Measurements from ENCODE around the gene ITGB1BP1.

ITGB1BP1 gene

GRCh38 chr2:9463698-9464034, 40.3 kb upstream of the ITGB1BP1 start:
- Histone ChIP-seq H3K27ac (replicated peaks) (no peak overlapping the region), H3K27me3 (ENCODE audit: insufficient read depth, poor library complexity, severe bottlenecking) (no peaks in the 10 kb centered on the region), H3K4me3 (replicated peaks; ENCODE audit: insufficient read depth, low read length) (no peak overlapping the region)
- TF ChIP-seq POLR2AphosphoS5 (IDR thresholded peaks at IDR 0.05; ENCODE audit: low read depth) (no peak), CTCF (IDR thresholded peaks at IDR 0.05; ENCODE audit: insufficient read depth, low read length) (no peak), REST (IDR thresholded peaks at IDR 0.05; ENCODE audit: insufficient replicate concordance, low read depth) (no peak), GABPA (IDR thresholded peaks at IDR 0.05; ENCODE audit: low read depth) (no peak), SPI1 (IDR thresholded peaks at IDR 0.05; ENCODE audit: borderline replicate concordance, low read depth) (no peak)
- DNase-seq (ENCODE audit: low read depth in 1 of 2, low spot score in 1 of 2): peak; percentile 10 to 84

DNA sequence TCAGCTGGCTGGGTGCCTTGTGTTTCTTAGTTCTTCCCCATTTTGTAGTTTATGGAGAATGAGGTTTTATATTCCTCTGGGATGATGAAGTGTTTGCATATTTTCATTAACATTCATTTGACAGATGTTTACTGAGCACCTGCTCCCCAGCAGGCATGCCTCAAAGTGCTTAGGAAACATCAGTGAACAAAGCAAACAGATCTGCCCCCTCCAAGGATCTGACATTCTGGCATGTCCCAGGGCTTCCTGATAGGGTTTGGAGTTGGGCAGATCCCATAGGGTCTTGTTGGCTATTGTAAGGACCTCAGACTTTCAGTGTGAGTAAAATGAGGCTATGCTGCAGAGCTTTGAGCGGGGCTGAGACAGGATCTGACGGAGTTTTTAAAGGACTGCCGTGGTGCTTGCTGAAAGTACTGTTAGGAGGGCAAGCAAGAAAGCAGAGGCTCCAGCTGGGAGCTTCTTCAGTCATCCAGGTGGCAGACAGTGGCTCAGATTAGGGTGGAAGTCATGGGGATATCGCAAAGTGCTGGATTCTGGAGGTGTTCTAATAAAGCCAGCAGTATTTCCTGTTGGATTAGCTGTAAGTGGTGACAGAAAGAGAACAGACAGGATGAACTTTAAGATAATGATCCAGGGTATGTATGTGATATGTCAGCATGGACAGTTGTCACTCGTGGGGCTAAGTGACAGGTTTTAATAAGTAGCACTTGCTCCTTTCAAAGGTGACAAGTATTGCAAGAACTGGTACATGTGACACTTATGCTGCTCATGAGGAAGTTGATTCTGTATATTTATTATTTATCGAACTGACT, 39.8 kb upstream of the ITGB1BP1 start:
- Histone ChIP-seq H3K4me3 (replicated peaks; ENCODE audit: insufficient read depth, low read length) (no peak overlapping the region), H3K27ac (replicated peaks) (no peak overlapping the region), H3K27me3 (ENCODE audit: insufficient read depth, poor library complexity, severe bottlenecking) (no peaks in the 10 kb centered on the region)
- TF ChIP-seq POLR2AphosphoS5 (IDR thresholded peaks at IDR 0.05; ENCODE audit: low read depth): no peak
- no peak for DNase-seq (ENCODE audit: low read depth in 1 of 2, low spot score in 1 of 2)

DNA sequence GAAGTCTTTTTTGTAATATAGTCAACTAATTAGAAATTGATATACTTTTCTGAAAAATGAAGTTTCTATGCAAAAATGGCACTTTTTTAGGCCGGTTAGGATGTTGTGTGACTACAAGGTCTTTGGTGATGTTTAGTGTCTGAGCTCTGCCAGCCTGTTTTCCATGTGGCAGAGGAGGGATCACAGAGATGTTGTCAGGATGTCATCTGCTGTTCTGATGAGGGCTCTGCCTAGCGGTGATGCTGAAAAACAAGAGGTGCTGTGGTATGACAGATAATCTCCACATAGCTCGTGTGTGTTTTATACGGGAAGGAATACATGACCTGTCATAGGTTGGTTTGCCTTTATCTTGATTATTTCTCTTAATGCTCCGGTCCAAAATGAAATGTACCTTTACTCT, 39.0 kb upstream of the ITGB1BP1 start:
- Histone ChIP-seq H3K4me3 (replicated peaks; ENCODE audit: insufficient read depth, low read length) (no peak overlapping the region), H3K27ac (replicated peaks) (no peak overlapping the region), H3K27me3 (ENCODE audit: insufficient read depth, poor library complexity, severe bottlenecking) (no peaks in the 10 kb centered on the region)
- no peak for DNase-seq (ENCODE audit: low read depth in 1 of 2, low spot score in 1 of 2)
- TF ChIP-seq POLR2AphosphoS5 (IDR thresholded peaks at IDR 0.05; ENCODE audit: low read depth) (no peak), CTCF (IDR thresholded peaks at IDR 0.05; ENCODE audit: insufficient read depth, low read length) (no peak), REST (IDR thresholded peaks at IDR 0.05; ENCODE audit: insufficient replicate concordance, low read depth) (no peak), GABPA (IDR thresholded peaks at IDR 0.05; ENCODE audit: low read depth) (no peak)

GRCh38 chr2:9461079-9461478, 37.8 kb upstream of the ITGB1BP1 start:
- no peak for DNase-seq (ENCODE audit: low read depth in 1 of 2, low spot score in 1 of 2)
- no peak overlapping the region for H3K4me3 ChIP-seq (replicated peaks; ENCODE audit: insufficient read depth, low read length)
- no peak for TF ChIP-seq GABPA (IDR thresholded peaks at IDR 0.05; ENCODE audit: low read depth)
- no peak for TF ChIP-seq SPI1 (IDR thresholded peaks at IDR 0.05; ENCODE audit: borderline replicate concordance, low read depth)
- TF ChIP-seq POLR2AphosphoS5 (IDR thresholded peaks at IDR 0.05; ENCODE audit: low read depth): no peak
- no peak for TF ChIP-seq CTCF (IDR thresholded peaks at IDR 0.05; ENCODE audit: insufficient read depth, low read length)
- no peak for TF ChIP-seq REST (IDR thresholded peaks at IDR 0.05; ENCODE audit: insufficient replicate concordance, low read depth)
- no peak overlapping the region for H3K27ac ChIP-seq (replicated peaks)
- no peaks in the 10 kb centered on the region for H3K27me3 ChIP-seq (ENCODE audit: insufficient read depth, poor library complexity, severe bottlenecking)

Measured in HL-60 (cell line).